ENCODE measurements around the gene TACC3. TPM values are rescaled to one million over a fixed set of nuclear protein-coding genes. Genes with fewer than 3 reads are reported as not detected.

TACC3 gene
- total and polyA plus RNA-seq, 9 donors = 8.9 to 37.9 (median 30.7) TPM

DNA sequence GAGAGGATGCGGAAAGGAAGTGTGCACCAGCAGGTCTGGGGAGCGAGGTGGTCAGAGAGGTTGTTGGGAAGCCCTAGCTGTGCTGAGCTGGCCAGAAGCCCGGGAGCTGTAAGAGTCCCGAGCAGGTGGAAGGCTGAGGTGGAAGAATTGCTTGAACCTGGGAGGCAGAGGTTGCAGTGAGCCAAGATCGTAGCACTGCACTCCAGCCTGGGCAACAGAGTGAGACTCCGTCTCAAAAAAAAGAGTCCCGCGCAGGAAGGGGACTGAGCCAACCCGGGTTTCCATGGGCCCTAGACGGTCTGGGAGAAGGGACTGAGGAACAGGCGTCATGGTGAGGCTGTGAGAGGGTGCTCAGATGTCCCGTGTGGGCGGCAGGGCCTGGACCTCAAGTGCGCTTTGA is 59.1 kb downstream of the TACC3 start:
- Histone ChIP-seq H3K27ac (ENCODE audit: low read length) (no peak overlapping the region), H3K4me1 (ENCODE audit: control insufficient read depth, insufficient read depth, low read length) (peaks cover 25% of the 10 kb centered on the region), H3K4me3 (ENCODE audit: low read length) (no peak overlapping the region), H3K9me3 (replicated peaks; ENCODE audit: control insufficient read depth, low read depth, low read length) (no peaks in the 10 kb centered on the region), H3K27me3 (ENCODE audit: control insufficient read depth, insufficient read depth, low read length) (no peaks in the 10 kb centered on the region), H3K36me3 (ENCODE audit: control insufficient read depth, insufficient read depth, low read length) (no peaks in the 10 kb centered on the region)
- 75% methylated on average over 14 of the region's 14 CpGs for WGBS (ENCODE audit: insufficient coverage)
- DNase-seq = no peak

DNA sequence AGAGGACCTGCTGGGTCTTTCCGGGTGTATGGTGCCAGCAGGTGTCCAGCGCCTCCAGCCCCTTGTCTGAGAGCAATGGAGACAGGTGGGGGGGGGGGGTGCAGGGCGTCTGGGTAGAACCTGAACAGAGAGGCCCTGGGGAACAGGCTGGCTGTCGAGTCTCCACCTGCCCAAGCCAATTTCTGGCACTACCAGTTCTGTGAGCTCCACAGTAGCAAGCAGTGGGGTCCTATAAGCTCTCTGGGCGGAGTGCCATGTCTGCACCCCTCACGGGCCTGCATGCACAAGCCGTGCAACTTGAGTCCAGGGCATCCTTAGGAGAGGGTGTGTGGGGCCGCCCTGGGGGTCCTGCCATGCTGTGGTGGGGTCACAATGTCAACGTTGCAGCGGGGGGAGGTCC is 61.7 kb downstream of the TACC3 start:
- WGBS (ENCODE audit: insufficient coverage) = 63% methylated on average over 4 of the region's 10 CpGs
- no peak for DNase-seq
- peaks cover 4% of the 10 kb centered on the region for H3K27me3 ChIP-seq (ENCODE audit: control insufficient read depth, insufficient read depth, low read length)

DNA sequence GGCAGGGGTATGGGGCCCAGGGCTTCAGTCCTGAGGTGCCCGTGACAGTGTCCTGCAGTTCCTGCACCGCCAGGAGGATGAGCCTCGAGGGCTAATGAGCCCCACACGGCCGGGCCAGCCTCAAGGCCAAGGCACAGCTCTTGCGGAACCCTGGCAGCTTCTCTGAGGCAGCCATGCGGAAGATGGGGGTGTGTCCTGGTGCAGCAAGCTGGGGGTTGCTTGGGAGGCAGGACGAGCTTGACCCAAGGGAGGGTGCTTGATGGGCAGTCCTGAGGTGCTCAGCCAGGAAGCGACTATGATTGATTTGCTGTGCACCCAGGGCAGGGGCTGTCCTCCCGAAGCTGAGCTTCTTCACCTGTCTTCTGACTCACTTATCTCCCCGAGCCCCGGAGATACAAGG is 62.6 kb downstream of the TACC3 start:
- Histone ChIP-seq H3K27ac (ENCODE audit: low read length) (no peak overlapping the region), H3K9me3 (replicated peaks; ENCODE audit: control insufficient read depth, low read depth, low read length) (no peaks in the 10 kb centered on the region), H3K4me3 (ENCODE audit: low read length) (no peak overlapping the region), H3K27me3 (ENCODE audit: control insufficient read depth, insufficient read depth, low read length) (peaks cover 7% of the 10 kb centered on the region), H3K4me1 (ENCODE audit: control insufficient read depth, insufficient read depth, low read length) (peaks cover 17% of the 10 kb centered on the region), H3K36me3 (ENCODE audit: control insufficient read depth, insufficient read depth, low read length) (no peaks in the 10 kb centered on the region)
- no peak for DNase-seq
- 67% methylated on average over 12 of the region's 12 CpGs for WGBS (ENCODE audit: insufficient coverage)

More for the DNA sequence above, 61.7 kb downstream of the TACC3 start:
- H3K9me3 ChIP-seq (replicated peaks; ENCODE audit: control insufficient read depth, low read depth, low read length) = no peaks in the 10 kb centered on the region
- H3K27ac ChIP-seq (ENCODE audit: low read length) = no peak overlapping the region
- H3K36me3 ChIP-seq (ENCODE audit: control insufficient read depth, insufficient read depth, low read length) = no peaks in the 10 kb centered on the region
- H3K4me3 ChIP-seq (ENCODE audit: low read length) = no peak overlapping the region
- peaks cover 26% of the 10 kb centered on the region for H3K4me1 ChIP-seq (ENCODE audit: control insufficient read depth, insufficient read depth, low read length)

DNA sequence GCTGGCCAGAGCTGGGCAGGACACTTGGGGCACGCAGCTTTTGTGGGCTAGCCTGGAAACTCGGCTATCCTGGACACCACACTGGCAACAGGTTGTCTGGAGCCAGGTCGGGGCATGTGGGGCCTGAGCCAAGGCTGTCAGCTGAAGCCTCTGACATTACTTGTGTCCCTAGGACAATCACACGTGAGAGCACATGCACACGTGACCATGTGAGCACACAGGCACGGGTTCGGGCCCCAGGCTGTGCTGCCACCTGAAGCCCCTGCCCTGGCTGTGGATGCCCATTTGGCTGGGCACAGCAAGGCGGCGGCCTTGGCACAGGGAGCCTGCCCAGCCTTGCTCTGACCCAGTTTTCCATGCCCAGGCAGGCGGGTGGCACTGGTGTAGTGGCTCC is 63.1 kb downstream of the TACC3 start:
- Histone ChIP-seq H3K4me3 (ENCODE audit: low read length) (no peak overlapping the region), H3K27me3 (ENCODE audit: control insufficient read depth, insufficient read depth, low read length) (peaks cover 7% of the 10 kb centered on the region), H3K36me3 (ENCODE audit: control insufficient read depth, insufficient read depth, low read length) (no peaks in the 10 kb centered on the region), H3K4me1 (ENCODE audit: control insufficient read depth, insufficient read depth, low read length) (peaks cover 13% of the 10 kb centered on the region), H3K9me3 (replicated peaks; ENCODE audit: control insufficient read depth, low read depth, low read length) (no peaks in the 10 kb centered on the region), H3K27ac (ENCODE audit: low read length) (no peak overlapping the region)
- 78% methylated on average over 9 of the region's 10 CpGs for WGBS (ENCODE audit: insufficient coverage)
- no peak for DNase-seq

DNA sequence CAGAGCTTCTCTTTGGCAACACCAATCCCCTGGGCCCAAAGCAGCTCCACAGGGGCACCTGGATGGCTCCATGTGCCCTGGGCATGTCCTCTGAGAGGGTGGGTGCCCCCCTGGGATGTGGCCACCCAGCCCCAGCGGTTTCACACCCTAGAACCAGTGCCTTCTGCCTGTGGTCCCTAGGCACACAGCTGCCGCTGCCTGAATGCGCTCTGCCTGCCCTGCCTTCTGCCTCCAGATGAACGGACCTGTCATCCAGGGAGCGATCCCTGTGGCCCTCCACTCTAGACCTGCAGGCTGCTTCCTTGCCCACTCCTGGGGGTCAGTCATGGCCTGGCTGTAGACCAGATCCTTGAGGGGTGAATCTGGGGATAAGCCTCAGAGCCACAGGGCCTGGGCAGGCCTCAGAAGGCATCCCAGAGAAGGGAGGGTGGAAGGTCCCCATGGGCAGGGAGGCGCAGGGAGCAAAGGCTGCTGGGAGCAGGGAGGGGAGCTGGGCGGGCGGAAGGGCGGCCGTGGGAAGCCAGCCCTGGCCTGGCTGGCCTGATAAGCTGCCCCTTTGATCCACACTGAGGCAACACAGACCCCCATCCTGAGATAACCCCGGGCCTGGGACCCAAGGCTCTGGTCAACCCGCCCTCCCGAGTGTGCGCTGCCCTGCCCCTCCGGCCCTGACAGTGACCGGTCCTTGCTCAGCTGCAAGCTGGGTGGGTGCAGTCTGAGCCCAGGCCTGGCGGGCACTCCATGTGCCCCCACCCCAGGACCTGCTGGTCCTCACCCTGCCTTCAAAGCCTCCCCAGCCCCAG is 63.7 kb downstream of the TACC3 start:
- Histone ChIP-seq H3K4me3 (ENCODE audit: low read length) (no peak overlapping the region), H3K27ac (ENCODE audit: low read length) (no peak overlapping the region), H3K27me3 (ENCODE audit: control insufficient read depth, insufficient read depth, low read length) (peaks cover 7% of the 10 kb centered on the region), H3K4me1 (ENCODE audit: control insufficient read depth, insufficient read depth, low read length) (peaks cover 13% of the 10 kb centered on the region), H3K9me3 (replicated peaks; ENCODE audit: control insufficient read depth, low read depth, low read length) (no peaks in the 10 kb centered on the region), H3K36me3 (ENCODE audit: control insufficient read depth, insufficient read depth, low read length) (no peaks in the 10 kb centered on the region)
- WGBS (ENCODE audit: insufficient coverage) = 65% methylated on average over 12 of the region's 17 CpGs
- DNase-seq = no peak

DNA sequence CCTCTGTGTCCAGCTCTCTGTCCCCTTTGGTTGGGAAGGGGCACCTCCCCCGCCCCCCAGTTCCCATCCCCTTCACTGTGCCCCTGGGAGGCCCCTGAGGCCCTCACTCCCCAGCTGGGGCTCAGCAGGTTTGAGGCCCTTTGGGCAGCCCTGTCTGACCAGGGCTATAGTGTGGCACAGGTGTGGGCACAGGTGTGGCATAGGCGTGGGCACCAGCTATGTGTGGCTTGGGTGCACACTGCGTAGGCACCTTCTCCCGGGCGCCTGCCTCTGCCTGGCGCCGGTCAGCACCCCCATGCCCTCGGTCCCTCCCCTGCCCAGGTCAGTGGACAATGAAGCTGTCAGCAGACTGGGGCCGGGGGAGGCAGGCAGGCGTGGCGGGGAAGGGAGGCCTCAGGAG is 64.3 kb downstream of the TACC3 start:
- peaks cover 12% of the 10 kb centered on the region for H3K27me3 ChIP-seq (ENCODE audit: control insufficient read depth, insufficient read depth, low read length)
- no peaks in the 10 kb centered on the region for H3K36me3 ChIP-seq (ENCODE audit: control insufficient read depth, insufficient read depth, low read length)
- H3K4me3 ChIP-seq (ENCODE audit: low read length) = no peak overlapping the region
- H3K27ac ChIP-seq (ENCODE audit: low read length) = no peak overlapping the region
- H3K4me1 ChIP-seq (ENCODE audit: control insufficient read depth, insufficient read depth, low read length) = peaks cover 13% of the 10 kb centered on the region
- WGBS (ENCODE audit: insufficient coverage) = 79% methylated on average over 10 of the region's 11 CpGs
- DNase-seq = no peak
- no peaks in the 10 kb centered on the region for H3K9me3 ChIP-seq (replicated peaks; ENCODE audit: control insufficient read depth, low read depth, low read length)

DNA sequence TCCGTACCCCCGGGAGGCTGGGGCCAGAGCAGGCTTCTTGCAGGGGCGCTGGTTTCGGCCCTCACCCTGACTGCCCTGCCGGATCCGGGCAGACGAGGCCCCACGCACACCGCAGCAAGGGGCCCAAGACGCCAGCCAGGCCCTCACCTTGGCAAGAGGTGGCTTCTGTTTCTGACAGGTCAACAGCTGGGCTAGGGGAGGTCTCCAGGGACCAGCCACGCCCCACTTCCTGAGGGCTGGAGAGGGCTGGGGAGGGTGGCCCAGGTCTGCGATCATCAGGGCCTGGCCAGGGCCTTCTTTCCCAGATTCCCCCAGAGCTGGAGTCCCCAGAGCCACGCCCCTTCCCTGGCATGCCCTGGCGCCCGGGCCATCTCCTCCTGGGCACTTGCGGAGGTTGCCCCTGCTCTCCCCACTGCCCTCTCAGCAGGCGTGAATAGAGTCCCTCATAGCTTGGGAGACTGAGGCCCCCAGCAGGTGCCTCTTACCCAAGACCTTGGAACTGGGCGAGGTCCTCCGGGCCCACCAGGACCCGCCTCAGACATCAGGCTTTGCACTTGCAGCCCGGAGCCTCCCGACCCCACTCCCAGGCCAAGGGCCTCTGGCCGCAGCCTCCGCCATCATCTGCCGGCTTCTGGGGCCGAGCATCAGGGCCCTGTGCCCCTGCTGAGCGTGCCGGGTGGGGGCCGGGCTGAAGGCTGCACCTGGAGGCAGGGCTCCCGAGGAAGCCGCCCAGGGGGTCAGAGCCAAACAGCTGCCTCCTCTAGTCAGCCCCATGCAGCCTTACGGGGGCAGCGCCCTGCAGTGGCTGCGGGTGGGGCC is 65.4 kb downstream of the TACC3 start:
- no peak overlapping the region for H3K4me3 ChIP-seq (ENCODE audit: low read length)
- DNase-seq = no peak
- H3K27ac ChIP-seq (ENCODE audit: low read length) = no peak overlapping the region
- H3K36me3 ChIP-seq (ENCODE audit: control insufficient read depth, insufficient read depth, low read length) = no peaks in the 10 kb centered on the region
- WGBS (ENCODE audit: insufficient coverage) = 85% methylated on average over 30 of the region's 34 CpGs
- H3K4me1 ChIP-seq (ENCODE audit: control insufficient read depth, insufficient read depth, low read length) = peaks cover 13% of the 10 kb centered on the region
- peaks cover 22% of the 10 kb centered on the region for H3K27me3 ChIP-seq (ENCODE audit: control insufficient read depth, insufficient read depth, low read length)
- H3K9me3 ChIP-seq (replicated peaks; ENCODE audit: control insufficient read depth, low read depth, low read length) = no peaks in the 10 kb centered on the region

DNA sequence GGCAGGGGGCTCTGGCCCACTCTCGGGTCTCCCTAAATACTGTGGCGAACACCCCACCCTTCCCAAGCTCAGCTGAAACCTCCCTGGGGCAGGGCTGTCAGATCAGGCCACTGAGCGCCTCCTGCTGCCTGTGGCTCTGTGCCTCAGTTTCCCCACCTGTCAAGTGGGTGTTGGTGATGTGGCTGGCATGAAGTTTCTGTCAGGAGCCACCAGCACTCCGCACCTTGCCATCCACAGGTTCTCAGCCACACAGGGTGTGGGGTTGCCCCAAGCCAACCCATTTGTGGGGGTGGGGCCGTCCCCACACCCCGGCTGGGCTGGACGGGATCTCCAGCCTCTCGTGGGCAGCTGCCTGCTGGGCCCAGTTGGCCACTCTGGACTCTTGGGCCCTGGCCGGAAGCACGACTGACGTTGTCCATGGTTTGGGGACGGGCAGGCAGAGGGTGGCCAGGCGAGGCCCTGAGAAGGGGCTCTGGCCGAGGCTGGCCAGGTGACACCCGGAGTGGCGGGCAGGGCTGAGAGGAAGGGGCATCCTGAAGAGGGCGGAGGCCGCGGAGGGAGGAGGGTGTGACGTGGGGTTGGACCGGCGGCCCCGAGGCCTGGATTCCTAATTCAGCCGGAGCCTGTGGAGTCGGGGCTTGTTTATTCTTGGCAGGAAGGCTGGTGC is 66.2 kb downstream of the TACC3 start:
- Histone ChIP-seq H3K27me3 (ENCODE audit: control insufficient read depth, insufficient read depth, low read length) (peaks cover 30% of the 10 kb centered on the region), H3K4me3 (ENCODE audit: low read length) (no peak overlapping the region), H3K4me1 (ENCODE audit: control insufficient read depth, insufficient read depth, low read length) (peaks cover 10% of the 10 kb centered on the region), H3K9me3 (replicated peaks; ENCODE audit: control insufficient read depth, low read depth, low read length) (no peaks in the 10 kb centered on the region), H3K36me3 (ENCODE audit: control insufficient read depth, insufficient read depth, low read length) (no peaks in the 10 kb centered on the region), H3K27ac (ENCODE audit: low read length) (no peak overlapping the region)
- WGBS (ENCODE audit: insufficient coverage) = 31% methylated on average over 14 of the region's 25 CpGs
- DNase-seq = no peak

DNA sequence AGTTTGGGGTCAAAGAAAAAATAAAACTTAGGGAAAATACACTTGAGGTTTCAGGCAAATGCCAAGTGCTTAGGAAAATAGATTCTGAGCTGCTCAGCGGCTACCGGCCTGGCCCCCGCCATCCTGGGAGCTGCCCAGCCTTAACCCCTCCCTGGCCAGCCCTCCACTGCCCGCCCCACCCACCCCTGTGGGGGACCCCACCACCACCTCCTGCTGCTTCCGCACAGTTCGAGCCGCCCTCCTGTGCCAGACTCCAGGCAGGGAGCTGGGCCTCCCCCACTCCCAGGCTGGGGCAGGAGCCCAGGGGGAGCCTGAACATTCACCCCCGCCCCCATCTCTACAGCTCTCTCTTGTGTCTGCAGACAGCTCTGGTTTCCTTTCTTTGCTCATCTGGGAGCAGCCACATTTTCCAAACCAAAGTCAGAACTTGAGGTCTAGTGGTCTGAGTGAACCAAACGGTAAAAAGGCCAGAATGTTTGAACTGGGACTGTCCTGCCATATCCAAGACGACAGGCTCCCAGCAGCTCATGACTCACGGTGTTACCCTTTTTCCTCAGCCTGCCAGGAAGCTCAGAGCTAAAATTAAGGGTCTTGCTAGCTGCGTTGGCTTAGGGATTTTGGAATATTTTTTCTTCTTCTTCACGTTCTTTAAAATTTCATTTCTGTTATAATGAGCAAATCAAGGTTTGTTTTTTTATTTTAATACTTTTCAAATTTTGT is 67.1 kb downstream of the TACC3 start:
- Histone ChIP-seq H3K36me3 (ENCODE audit: control insufficient read depth, insufficient read depth, low read length) (no peaks in the 10 kb centered on the region), H3K4me1 (ENCODE audit: control insufficient read depth, insufficient read depth, low read length) (peaks cover 12% of the 10 kb centered on the region), H3K9me3 (replicated peaks; ENCODE audit: control insufficient read depth, low read depth, low read length) (no peaks in the 10 kb centered on the region), H3K27me3 (ENCODE audit: control insufficient read depth, insufficient read depth, low read length) (peaks cover 33% of the 10 kb centered on the region), H3K27ac (ENCODE audit: low read length) (no peak overlapping the region), H3K4me3 (ENCODE audit: low read length) (no peak overlapping the region)
- DNase-seq = no peak
- 30% methylated on average over 3 of the region's 13 CpGs for WGBS (ENCODE audit: insufficient coverage)

All from muscle of leg (tissue), 11 donors.